GM13977 (cell line): Measurements from ENCODE around the gene BIRC6.

ENCODE experiments used
- DNase-seq: peaks from one replicate; pipeline ENCODE4 v3.0.0; 2012; ENCODE audit warnings: low spot score
- in situ Hi-C: fragments of 300-500 bp; cut with MboI; formaldehyde crosslinking; loops from one replicate; pipeline ENCODE4 v1.12.0; 2022; ENCODE audit warnings: low sequenced_read_pairs, low pct_unique_long_range_greater_than_20kb, mixed read lengths, inconsistent platforms; ENCODE audit not compliant: unreplicated experiment
- TF ChIP-seq, protein P1 (sequence below): IDR thresholded peaks from 2 replicates; pipeline ENCODE4 v1.5.1; 2012; ENCODE audit warnings: mild to moderate bottlenecking, control low read depth; ENCODE audit not compliant: insufficient read depth; ENCODE audit errors: extremely low read depth, missing control alignments

BIRC6 gene

DNA sequence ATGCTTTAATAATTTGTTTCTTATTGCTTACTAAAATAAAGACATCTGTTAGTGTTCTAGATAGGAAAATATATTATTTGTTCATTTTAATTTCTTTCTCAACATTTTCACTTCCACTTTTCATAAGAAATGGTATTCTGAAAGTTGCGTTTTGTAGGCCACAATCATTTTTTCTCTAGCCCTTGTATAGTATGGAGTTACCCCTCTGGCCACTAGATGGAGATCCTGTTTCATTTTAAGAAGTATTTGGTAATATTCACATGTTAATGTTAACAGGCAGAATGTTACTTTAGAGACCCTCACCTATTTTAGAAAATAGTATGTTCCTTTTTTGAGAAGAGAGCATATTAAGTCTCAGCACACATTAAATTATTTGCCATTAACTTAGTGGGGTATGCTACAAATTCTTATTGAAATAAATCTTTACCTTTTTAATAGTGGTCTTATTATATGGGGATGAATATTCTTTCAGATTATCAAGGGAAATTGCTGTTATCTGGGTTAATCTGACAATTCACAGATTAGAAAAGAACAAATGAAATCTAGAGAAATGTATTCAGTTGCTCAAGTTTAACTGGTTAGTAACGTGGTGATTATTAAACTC is 197.1 kb downstream of the BIRC6 start:
- in situ Hi-C loops: loop anchor here (25.0 kb wide), 2 partner anchors 483 to 833 kb away; no protein-coding TSS in a partner anchor
- TF ChIP-seq, protein P1, sequence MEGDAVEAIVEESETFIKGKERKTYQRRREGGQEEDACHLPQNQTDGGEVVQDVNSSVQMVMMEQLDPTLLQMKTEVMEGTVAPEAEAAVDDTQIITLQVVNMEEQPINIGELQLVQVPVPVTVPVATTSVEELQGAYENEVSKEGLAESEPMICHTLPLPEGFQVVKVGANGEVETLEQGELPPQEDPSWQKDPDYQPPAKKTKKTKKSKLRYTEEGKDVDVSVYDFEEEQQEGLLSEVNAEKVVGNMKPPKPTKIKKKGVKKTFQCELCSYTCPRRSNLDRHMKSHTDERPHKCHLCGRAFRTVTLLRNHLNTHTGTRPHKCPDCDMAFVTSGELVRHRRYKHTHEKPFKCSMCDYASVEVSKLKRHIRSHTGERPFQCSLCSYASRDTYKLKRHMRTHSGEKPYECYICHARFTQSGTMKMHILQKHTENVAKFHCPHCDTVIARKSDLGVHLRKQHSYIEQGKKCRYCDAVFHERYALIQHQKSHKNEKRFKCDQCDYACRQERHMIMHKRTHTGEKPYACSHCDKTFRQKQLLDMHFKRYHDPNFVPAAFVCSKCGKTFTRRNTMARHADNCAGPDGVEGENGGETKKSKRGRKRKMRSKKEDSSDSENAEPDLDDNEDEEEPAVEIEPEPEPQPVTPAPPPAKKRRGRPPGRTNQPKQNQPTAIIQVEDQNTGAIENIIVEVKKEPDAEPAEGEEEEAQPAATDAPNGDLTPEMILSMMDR: peak; percentile 69
- DNase-seq: peak; percentile 61

DNA sequence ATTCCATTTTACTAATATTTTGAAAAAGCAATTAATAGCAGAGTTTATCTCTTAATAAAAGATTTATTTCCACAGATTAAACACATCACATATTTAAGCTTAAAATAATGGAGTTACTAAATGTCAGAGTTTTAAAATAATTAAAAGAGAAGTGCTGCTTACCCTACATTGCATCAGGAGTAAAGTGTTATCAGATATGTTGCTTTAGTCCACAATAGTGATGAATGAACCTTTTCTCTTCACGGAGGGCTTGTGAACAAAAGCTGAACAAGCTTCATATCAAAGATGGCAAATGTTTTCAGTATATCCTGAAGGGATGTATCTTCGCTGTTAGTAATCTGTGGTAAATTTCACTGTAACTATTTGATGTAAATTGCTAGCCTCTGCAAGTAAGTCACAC is 201.7 kb downstream of the BIRC6 start:
- in situ Hi-C loops: loop anchor here (25.0 kb wide), 2 partner anchors 479 to 829 kb away; no protein-coding TSS in a partner anchor

DNA sequence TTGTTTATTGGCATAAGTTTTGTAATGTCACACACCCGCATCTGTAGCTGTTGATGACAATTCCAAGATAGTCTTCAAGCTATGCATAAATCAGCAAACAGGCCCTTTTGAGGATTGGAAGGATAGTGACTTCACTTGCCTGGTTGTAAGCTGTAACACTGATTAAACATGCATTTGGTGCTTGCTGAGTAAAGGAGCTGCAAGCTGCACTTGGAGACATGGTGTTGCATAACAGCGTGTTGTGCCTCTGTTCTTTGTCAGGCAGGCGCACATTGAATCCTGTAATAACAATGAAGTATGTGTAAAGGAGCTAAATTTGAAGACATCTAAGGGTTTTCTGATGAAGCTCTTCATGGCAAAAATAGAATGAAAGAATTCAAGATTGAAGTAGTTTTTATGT is 202.3 kb downstream of the BIRC6 start:
- no peak for DNase-seq
- in situ Hi-C loops: loop anchor here (25.0 kb wide), 2 partner anchors 478 to 828 kb away; no protein-coding TSS in a partner anchor
- TF ChIP-seq, protein P1: no peak

More for the DNA sequence above, 201.7 kb downstream of the BIRC6 start:
- TF ChIP-seq, protein P1: no peak
- no peak for DNase-seq

DNA sequence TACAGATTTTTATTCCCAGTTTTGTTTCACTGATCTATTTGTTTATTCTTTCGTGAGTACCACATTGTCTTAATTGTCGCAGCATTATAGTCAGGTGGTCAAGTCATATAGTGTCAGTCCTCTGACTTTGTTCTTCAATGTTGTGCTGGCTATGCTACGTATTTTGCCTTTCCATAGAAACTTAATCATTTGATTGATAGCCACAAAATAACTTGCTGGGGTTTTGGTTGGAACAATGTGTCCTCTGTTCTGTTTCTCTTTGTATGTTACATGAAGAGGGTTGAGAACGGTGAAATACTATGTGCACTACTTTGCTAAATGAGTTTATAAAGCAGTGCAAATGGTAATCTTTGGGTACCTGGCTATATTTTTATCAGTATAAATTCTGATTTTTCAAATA is 206.1 kb downstream of the BIRC6 start:
- TF ChIP-seq, protein P1: no peak
- in situ Hi-C loops: loop anchor here (25.0 kb wide), 2 partner anchors 474 to 824 kb away; no protein-coding TSS in a partner anchor
- no peak for DNase-seq

DNA sequence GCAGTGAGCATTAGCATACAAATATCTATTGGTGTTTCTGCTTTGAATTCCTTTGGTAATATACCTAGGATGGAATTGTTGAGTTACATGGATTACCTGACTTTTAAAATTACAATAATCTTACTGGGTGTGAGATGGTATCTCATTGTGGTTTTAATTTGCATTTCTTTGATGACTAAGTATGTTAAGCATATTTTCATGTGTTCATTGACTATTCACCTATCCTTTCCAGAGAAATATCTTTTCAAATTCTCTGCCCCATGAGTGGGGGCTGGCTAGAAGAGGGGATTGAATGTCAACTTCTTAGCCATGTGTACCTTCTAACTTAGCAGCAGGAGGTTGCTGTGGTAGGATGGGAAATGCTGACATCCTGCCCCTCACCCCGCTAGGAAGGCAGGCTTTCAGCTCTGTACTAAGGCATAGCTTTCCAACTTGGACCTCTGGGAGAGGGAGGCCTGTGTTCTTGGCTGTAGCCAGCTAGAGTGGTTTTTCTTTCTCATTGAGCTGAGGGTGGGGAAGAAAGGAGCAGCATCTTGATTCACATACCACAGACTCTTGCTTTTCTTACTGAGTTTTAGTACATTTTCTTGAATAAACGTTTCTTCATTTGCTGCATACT is 207.7 kb downstream of the BIRC6 start:
- TF ChIP-seq, protein P1: no peak
- in situ Hi-C loops: loop anchor here (25.0 kb wide), 2 partner anchors 473 to 823 kb away; no protein-coding TSS in a partner anchor
- DNase-seq: no peak

DNA sequence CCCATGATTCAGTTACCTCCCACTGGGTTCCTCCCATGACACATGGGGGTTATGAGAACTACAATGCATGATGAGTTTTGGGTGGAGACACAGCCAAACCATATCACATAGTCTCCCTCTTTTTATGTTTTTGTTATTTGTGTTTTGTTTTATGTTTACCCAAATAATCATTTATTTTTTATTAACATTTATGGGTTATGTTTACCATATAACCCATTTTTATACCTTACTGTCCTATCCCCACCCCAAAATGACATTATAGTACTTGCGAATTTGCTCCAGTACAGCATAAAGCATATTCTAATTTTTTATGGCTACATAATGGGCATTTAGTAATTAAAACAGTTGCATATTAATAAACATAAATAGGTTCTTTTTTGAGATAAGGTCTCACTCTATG is 209.1 kb downstream of the BIRC6 start:
- DNase-seq: no peak
- TF ChIP-seq, protein P1: no peak
- in situ Hi-C loops: loop anchor here (25.0 kb wide), 2 partner anchors 471 to 821 kb away; no protein-coding TSS in a partner anchor
